ENCODE data around the gene MSRB3.

Gene MSRB3

GRCh38 chr12:65511912-65512311 lies 233.4 kb downstream of the MSRB3 start:
- no peak for DNase-seq (ENCODE audit: extremely low spot score)
- ChIA-PET CTCF (interaction anchor here (0.8 to 1.4 kb wide), 3 partner anchors 10 to 45 kb away, joined by 3 to 4 read pairs (median 3); no protein-coding TSS in a partner anchor), POLR2A (no interaction called here)
- TF ChIP-seq CTCF (IDR thresholded peaks at IDR 0.05; ENCODE audit: control extremely low read depth, extremely low read depth, low read depth, missing control alignments), result no peak

Measured in GM10248 (cell line).